LoVo (cell line): ENCODE measurements around the gene ZNF316.
A peak's percentile ranks its signal among the peaks of the same experiment; 100 is the strongest.
"Not testable (repeated sequence)": the region's sequence is repeated elsewhere in the genome, so short reads cannot be mapped to it uniquely, and the experiment has no call there.

ENCODE experiments used
- DNase-seq: peaks from one replicate; pipeline ENCODE4 v3.0.0-alpha.2; 2016; ENCODE audit warnings: low spot score

ZNF316 gene

GRCh38 chr7:6621195-6622133 lies 15.7 kb upstream of the ZNF316 start:
- DNase-seq: no peak

- DNase-seq: no peak
Measured at GRCh38 chr7:6622134-6622710, 14.9 kb upstream of the ZNF316 start.

GRCh38 chr7:6623589-6624245 lies 13.4 kb upstream of the ZNF316 start:
- DNase-seq: no peak

GRCh38 chr7:6624246-6624611 lies 12.9 kb upstream of the ZNF316 start:
- no peak for DNase-seq

- no peak for DNase-seq
Measured at GRCh38 chr7:6628045-6628444, 9.1 kb upstream of the ZNF316 start.

GRCh38 chr7:6630007-6630849 lies 6.9 kb upstream of the ZNF316 start:
- DNase-seq: no peak

GRCh38 chr7:6631605-6632004 lies 5.5 kb upstream of the ZNF316 start:
- DNase-seq: no peak

- no peak for DNase-seq
Measured at GRCh38 chr7:6634021-6634420, 3.1 kb upstream of the ZNF316 start.

GRCh38 chr7:6634971-6635370 lies 2.1 kb upstream of the ZNF316 start:
- DNase-seq: not testable (repeated sequence)

GRCh38 chr7:6637544-6638229 lies 569 bp downstream of the ZNF316 start:
- DNase-seq: peak; percentile 38

- no peak for DNase-seq
Measured at GRCh38 chr7:6639032-6639431, 1.9 kb downstream of the ZNF316 start.

- no peak for DNase-seq
Measured at GRCh38 chr7:6639627-6640026, 2.5 kb downstream of the ZNF316 start.

GRCh38 chr7:6640246-6640721 lies 3.2 kb downstream of the ZNF316 start:
- DNase-seq: no peak

- DNase-seq: no peak
Measured at GRCh38 chr7:6641305-6642035, 4.4 kb downstream of the ZNF316 start.

GRCh38 chr7:6642239-6642839 lies 5.2 kb downstream of the ZNF316 start:
- DNase-seq: no peak

- DNase-seq: no peak
Measured at GRCh38 chr7:6642861-6643640, 5.9 kb downstream of the ZNF316 start.

GRCh38 chr7:6643915-6644625 lies 7.0 kb downstream of the ZNF316 start:
- no peak for DNase-seq

- DNase-seq: no peak
Measured at GRCh38 chr7:6644728-6645127, 7.6 kb downstream of the ZNF316 start.

GRCh38 chr7:6646465-6646864 lies 9.3 kb downstream of the ZNF316 start:
- DNase-seq: no peak
